ENCODE data around the gene C3. TPM values are rescaled to one million over a fixed set of nuclear protein-coding genes. Genes with fewer than 3 reads are reported as not detected.
A peak's percentile ranks its signal among the peaks of the same experiment; 100 is the strongest.

Gene C3
- total RNA-seq, result 1,129 TPM
- long read RNA-seq, full-length matches to known transcripts, result 143 of 645 reads
- long read RNA-seq, partial matches to known transcripts, result 471 of 645 reads
- long read RNA-seq, other reads (novel, unspliced or antisense), result 31 of 645 reads

GRCh38 chr19:6720369-6721137 lies at the start of gene C3:
Gene C3 (minus strand): TSS chr19:6720650. CDS start chr19:6720589, 61 bp downstream.
- Histone ChIP-seq H3K4me1 (peaks cover 32% of the 10 kb centered on the region), H3K27me3 (no peaks in the 10 kb centered on the region), H3K9me3 (no peaks in the 10 kb centered on the region), H3K36me3 (peaks cover 4% of the 10 kb centered on the region), H3K27ac (peak within 1 kb of the TSS; percentile 65), H3K4me3 (peak within 1 kb of the TSS; percentile 49)
- DNase-seq (peak; percentile 83), ATAC-seq (peak; percentile 77)
- intact Hi-C loops (cut with DNase I), result no loop called here
- no peak for TF ChIP-seq CTCF (IDR thresholded peaks at IDR 0.05)

GRCh38 chr19:6769006-6769619 lies 48.7 kb upstream of the C3 start:
- no peak overlapping the region for H3K4me3 ChIP-seq
- no peaks in the 10 kb centered on the region for H3K27me3 ChIP-seq
- DNase-seq, result no peak
- intact Hi-C loops (cut with DNase I), result no loop called here
- no peak for ATAC-seq
- TF ChIP-seq CTCF (IDR thresholded peaks at IDR 0.05), result peak; percentile 42
- H3K9me3 ChIP-seq, result no peaks in the 10 kb centered on the region
- H3K27ac ChIP-seq, result no peak overlapping the region
- no peaks in the 10 kb centered on the region for H3K36me3 ChIP-seq
- H3K4me1 ChIP-seq, result peaks cover 17% of the 10 kb centered on the region

GRCh38 chr19:6768236-6768785 lies 47.9 kb upstream of the C3 start:
- no peaks in the 10 kb centered on the region for H3K27me3 ChIP-seq
- H3K36me3 ChIP-seq, result no peaks in the 10 kb centered on the region
- H3K4me3 ChIP-seq, result peak overlapping the region; percentile 54
- H3K4me1 ChIP-seq, result peaks cover 17% of the 10 kb centered on the region
- no peak for ATAC-seq
- no peak for DNase-seq
- no peak for TF ChIP-seq CTCF (IDR thresholded peaks at IDR 0.05)
- no peaks in the 10 kb centered on the region for H3K9me3 ChIP-seq
- intact Hi-C loops (cut with DNase I), result no loop called here
- H3K27ac ChIP-seq, result peak overlapping the region; percentile 42

GRCh38 chr19:6767357-6768235 lies 47.1 kb upstream of the C3 start, which contains the start of gene SH2D3A:
Gene SH2D3A (minus strand): TSS chr19:6767435. CDS start chr19:6763748, 3,687 bp downstream.
- peak within 1 kb of the TSS; percentile 74 for H3K27ac ChIP-seq
- no peaks in the 10 kb centered on the region for H3K36me3 ChIP-seq
- intact Hi-C loops (cut with DNase I), result no loop called here
- no peaks in the 10 kb centered on the region for H3K9me3 ChIP-seq
- H3K4me1 ChIP-seq, result peaks cover 17% of the 10 kb centered on the region
- ATAC-seq (peak; percentile 93), DNase-seq (peak; percentile 96)
- H3K27me3 ChIP-seq, result no peaks in the 10 kb centered on the region
- TF ChIP-seq CTCF (IDR thresholded peaks at IDR 0.05), result no peak
- peak within 1 kb of the TSS; percentile 54 for H3K4me3 ChIP-seq

GRCh38 chr19:6767081-6767356 lies 46.6 kb upstream of the C3 start:
- no peak for DNase-seq
- Histone ChIP-seq H3K27ac (peak overlapping the region; percentile 74), H3K27me3 (no peaks in the 10 kb centered on the region), H3K36me3 (no peaks in the 10 kb centered on the region), H3K4me1 (peaks cover 17% of the 10 kb centered on the region), H3K4me3 (peak overlapping the region; percentile 54), H3K9me3 (no peaks in the 10 kb centered on the region)
- ATAC-seq, result peak; percentile 41
- TF ChIP-seq CTCF (IDR thresholded peaks at IDR 0.05), result no peak
- intact Hi-C loops (cut with DNase I), result no loop called here
